NCI-H82 (cell line): ENCODE data around the gene CALD1.

ENCODE experiments used
- DNase-seq: peaks from one replicate; lab custom pipeline; 2025; lab: John Stamatoyannopoulos, UW

The CALD1 gene

DNA sequence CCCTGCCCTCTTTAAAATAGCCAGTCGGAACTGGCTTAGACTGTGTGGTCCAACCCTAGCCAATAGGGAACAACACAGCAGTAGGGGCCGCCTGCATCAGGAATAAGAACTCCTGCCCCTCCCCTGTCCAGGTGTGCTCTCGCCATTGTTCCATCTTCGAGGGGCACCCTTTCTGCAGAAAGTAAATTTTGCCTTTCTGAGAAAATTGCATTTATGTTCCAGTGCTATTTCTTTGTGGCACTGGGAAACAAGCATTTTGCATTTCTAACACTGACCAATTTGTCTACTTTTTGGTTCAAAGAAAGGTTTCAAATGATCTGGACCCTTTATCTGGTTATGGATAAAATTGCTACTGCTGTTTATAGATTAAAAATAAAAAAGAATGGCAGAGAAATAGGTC is 116.6 kb downstream of the CALD1 start:
- DNase-seq, result no peak

DNA sequence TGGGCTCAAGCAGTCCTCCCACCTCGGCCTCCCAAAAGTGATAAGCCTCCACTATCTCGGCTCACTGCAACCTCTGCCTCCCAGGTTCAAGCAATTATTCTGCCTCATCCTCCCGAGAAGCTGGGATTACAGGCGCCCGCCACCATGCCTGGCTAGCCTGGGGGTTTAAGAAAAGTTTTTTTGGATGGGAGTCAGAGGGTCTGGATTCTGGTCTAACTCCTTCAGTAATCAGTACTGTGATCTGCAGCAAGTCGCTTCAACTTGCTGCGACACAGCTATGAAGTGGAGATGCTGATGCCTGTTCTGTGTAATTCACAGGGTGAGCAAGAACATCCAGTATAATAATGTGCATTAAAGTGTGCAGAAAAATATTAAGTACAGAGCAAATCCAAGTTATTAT is 118.5 kb downstream of the CALD1 start:
- no peak for DNase-seq

DNA sequence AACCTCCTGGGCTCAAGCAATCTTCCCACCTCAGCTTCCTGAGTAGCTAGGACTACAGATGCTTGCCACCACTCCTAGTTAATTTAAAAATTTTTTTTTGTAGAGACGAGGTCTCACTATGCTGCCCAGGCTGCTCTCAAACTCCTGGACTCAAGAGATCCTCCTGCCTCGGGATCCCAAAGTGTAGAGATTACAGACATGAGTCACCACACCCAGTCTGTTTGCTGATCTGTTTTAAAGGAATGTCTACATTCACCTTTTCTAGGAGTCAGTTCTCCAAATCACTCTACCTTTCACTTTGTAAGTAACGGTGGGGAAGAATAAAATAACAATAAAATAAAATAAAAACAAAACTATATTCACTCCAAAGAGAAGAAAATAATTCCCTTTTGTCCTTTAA is 120.3 kb downstream of the CALD1 start:
- no peak for DNase-seq

DNA sequence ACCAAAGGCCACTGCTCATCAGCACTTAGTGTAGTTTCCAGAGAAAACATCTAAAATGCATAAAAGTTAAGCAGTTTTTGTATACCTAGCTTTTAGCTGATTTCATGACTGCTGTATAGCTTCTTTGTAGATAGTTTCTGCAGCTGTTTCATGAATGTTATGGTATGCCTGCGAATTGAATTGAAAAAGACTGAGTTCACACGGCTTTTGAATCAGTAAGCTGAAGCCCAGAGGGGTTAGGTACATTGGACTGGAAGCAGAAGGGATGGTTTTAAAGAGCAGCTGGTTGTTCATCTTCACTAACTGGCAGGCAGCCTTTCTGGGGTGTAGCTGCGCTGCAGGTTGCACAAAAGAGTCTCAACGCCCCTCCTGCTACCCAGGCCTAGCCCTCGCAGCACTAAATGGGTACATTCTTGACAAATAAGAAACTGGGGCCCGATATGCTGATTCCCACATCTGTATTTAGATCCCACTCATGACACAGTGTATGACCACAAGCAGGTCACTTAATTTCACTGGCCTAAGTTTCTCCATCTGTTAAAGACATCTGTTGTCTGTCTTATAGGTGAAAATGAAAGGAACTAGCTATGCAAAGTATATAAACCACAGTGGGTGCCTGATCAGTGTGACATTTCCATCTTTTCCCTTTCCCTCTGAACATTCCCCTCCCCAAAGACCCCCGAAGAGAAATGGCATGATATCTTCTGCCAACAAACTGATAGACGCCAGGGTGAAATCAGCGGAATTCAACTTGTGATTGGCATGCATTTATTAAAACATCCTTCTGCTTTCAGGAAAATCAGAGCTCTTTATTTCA is 120.9 kb downstream of the CALD1 start:
- peak; percentile 45 for DNase-seq

GRCh38 chr7:134901389-134902020 is 122.1 kb downstream of the CALD1 start:
- no peak for DNase-seq

GRCh38 chr7:134902058-134902457 is 122.6 kb downstream of the CALD1 start:
- DNase-seq, result no peak

GRCh38 chr7:134903073-134903790 is 123.8 kb downstream of the CALD1 start:
- no peak for DNase-seq

DNA sequence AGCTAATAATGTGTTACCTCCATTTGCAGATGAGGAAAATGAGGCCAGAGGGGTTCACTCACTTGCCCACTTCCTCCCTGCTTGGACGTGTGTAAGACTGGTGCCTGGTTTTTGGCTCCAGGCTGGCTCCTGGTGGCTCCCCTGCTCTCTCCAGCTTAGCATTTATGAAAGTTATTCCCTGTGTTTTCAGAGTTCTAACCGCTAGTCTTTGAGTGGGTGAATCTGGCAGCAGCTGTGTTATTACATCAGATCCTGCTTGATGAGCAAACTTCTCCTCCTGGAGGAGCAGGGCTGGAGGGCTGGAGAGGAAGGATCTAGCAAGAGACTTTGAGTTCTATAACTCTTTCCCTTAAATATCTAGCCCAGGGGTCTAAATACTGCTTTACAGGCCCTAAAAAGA is 125.9 kb downstream of the CALD1 start:
- DNase-seq, result no peak

DNA sequence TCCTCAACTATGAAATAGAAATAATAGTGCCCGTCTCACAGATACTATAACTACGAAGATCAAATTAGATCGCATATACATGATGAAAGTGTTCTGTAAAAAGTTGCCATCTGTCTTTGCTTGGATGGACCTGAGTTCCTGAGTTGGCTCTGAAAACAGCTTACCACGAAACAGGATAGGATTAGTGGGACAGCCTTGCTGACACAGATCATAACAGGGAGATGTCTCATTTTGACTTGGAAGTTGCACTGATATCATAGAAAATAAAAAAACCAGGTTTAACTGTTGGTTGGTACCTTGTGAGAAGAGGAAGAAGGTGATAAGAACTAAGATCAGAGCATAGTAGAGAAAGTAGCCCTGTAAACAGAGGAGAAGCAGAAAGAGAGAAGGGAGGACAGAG is 127.6 kb downstream of the CALD1 start:
- DNase-seq, result peak; percentile 63

DNA sequence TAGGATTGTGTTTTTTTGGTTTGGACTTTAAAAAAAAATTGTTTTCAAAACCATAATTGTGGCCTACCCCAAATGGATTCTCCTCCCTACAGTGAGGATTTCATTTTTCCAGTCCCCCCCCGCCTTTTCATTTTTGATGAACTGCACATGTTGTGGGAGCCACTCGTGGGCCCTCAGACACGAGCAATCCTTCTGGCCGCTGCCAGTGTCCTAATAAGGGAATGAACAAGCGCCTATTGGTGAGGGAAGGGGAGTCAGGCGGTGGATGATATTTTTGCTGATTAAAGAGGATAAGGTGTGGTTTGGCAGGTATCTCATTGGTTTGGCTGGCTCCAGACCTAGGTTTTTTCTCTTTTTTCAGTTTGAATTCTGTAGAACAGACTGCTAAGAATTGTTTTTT is 128.2 kb downstream of the CALD1 start:
- DNase-seq, result no peak

DNA sequence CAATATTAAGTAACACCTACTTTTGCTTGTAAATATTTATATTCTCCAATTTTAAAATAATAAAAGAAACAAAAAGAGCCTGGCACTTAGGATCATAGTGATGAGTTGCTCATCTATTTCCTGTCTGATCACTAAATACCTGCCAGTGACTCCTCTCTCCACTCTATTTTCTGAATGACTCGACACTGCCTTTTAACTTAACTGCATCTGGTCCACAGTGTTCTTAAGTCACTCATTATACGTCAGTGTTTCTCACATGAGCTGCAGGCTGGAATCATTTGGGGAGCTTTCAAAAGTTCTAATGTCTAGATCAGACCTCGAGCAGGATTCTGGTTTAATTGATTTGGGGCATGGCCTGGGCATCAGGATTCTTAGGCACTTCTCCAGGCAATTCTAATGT is 128.9 kb downstream of the CALD1 start:
- DNase-seq, result no peak

DNA sequence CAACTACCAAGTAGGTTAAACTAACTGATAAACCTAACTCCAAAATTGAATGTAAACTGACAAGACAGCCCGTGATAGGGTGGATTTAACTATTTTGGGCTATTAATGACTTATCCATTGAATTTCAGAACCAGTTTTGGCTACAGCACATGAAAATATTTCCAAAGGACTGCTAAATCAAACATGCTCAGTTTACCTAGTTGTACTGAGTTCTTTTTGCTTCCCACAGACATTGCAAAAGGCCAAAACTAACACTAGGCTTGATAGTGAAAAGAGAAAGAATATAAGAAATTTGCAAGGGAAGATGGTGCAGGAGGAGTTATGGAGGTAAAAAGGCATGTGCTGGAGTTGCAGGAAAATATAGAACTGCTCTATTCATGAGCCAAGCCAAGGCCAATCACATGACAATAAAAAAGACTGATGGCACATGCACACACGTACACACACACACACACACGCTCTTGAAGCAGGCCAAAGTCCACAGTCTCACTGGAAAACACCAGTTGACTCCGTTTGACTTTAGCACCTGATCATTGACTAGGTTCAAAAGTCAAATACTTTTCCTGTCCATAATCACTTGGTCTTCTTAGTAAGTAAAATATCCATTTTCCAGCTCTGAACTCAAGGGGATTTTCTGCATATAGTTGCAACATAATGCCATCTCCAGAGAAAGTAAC is 130.9 kb downstream of the CALD1 start:
- no peak for DNase-seq

- no peak for DNase-seq
Measured at GRCh38 chr7:134910968-134911367, 131.5 kb downstream of the CALD1 start.

DNA sequence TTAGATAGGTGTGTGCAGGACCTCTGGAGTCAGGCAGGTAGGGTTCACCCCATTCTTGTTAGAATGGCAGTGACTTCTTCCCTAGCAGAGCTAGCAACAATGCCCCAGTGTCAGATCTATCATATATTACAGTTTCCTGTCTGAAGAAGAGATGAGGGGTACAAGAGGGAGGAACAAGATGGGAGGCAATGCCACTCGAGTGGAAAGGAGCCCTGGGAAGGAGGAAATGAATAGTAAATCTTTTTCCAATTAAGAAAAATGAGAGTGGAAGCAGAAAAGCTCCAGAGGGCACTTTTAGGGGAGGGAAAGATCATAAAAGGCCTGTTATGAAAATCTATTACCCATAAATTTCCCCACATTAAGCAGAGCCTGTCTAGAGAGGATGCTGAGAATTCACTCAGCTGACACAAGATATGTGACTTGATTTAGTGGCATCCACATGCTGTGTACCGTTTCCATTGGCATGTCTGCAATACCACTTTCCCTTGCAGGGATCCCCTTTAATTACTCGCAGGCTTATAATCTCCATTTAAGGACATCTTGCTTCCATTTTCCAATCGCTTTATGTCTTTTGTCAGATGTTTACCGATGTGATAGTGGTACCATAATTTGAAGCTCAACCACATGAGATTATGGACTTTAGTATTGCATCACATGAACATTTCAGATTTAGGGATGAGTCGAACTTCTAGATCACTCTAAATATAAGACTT is 136.9 kb downstream of the CALD1 start:
- no peak for DNase-seq

DNA sequence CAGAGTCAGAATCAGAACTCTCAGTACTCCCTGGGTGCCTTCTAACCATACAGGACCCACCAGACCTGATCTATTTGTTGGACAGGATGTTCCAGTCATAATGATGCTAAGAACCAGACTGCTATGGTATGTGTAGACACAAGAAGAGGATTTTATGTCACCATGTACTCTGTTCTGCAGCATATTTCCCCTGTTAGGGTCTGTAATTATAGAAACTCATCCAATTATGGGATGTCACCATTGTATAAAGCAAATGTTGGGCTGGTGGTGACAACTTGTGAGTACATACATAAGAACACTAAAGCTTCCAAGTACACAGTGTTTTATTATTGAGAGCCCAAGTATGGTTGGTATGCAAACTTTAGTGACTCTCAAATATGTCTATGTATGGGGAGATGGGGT is 139.8 kb downstream of the CALD1 start:
- DNase-seq, result no peak

- DNase-seq, result no peak
Measured at GRCh38 chr7:134920026-134920753, 140.8 kb downstream of the CALD1 start.

DNA sequence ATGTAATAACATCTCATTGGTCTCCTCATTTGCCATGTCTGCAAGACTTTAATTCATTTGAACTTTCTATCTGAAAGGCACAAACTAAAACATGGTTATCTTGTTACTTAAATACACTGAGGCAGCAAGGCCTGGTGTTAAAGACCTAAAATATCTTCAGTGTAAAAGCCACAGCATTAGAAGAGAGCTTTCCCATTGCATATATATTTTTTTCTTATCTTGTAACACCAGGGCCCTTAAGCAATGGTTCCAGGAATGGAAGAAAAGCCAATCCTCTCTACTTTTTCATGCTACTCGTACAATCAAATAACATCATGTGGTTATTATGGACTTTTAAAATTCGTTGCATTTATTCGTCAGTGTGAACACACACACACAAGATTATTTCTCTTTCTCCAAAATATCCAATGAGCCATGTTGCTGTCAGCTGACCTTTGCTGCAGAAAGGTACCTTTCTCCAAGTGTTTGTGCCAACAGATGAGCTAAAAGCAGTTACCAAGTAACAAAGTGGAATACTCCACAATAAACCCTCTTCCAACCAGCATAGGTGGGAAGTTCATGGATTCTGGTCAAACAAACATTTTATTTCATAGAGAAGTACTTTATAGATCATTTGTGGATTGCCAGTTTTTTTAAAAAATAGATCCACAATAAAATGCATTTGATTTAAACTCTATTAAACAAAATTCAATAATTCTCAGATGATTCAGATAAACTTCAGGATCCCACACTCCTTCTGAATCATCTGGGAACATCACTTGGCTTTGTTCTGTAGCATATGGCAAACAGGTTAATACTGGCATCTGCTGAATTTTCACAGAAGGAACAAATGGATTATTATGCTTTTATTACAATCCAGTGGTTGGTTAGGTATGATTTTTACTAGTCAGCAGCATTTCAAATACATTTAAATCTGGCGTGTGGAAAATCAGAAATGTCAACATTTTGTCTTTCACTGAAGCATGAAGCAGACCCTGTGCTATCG is 143.6 kb downstream of the CALD1 start:
- no peak for DNase-seq

DNA sequence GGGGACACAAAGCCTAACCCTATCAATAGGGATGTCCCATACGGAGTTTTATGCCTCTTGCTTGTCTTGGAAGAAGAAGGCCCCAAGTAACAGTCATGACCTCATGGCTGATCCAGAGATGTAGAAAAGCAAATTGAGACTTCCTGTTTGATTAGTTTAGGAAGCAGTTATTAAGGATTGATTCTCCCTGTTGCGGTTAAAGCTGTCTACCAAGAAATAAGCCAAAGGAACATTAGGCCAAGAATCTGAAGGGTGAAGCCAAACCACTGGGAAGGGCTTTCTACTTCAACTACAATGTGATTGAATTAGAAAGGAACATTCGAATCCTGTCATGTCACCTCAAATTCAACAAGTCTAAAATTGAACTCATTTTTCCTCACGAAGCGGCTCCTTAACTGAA is 146.3 kb downstream of the CALD1 start:
- DNase-seq, result no peak

DNA sequence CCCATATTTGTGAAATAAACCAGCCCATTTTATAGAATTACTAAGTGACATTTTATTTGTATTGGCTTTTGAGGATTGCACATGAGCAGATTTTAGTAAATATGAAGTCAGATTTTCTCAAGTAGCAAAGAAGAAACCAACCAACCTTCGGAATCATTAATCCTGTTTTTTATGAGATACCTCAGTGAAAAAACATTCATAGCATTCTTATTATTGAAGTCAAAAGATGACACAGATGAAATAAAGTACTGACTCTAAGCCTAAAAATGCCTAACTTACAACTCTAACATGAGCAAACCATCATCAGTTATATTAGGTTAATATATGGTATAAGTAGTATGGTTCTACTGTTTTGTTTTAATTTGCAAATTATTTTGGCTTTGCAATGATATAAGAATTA is 147.0 kb downstream of the CALD1 start:
- no peak for DNase-seq

DNA sequence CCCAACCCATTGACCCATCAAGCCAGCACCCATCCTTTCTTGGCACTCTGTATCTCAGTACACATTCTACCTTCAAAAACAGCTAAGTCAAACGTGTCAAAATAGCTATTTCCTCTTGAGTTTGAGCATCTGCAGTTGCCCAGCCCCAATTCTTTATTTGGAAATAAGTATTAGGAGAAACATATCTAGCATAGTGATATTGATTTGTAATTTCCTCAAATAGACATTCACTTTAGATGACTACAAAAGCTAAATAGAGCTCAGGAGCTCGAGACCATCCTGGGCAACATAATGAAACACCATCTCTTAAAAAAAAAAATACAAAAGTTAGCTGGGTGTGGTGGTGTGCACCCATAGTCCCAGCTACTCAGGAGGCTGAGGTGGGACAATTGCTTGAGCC is 147.6 kb downstream of the CALD1 start:
- no peak for DNase-seq
